H1 (cell line): ENCODE data around the gene CSTF2T. TPM values are rescaled to one million over a fixed set of nuclear protein-coding genes. Genes with fewer than 3 reads are reported as not detected.

ENCODE experiments used
- CTCF ChIA-PET: fragments of 300-600 bp; sonication (Branson Sonifier 250); formaldehyde crosslinking; loops from one replicate; lab custom pipeline; 2021; ENCODE audit not compliant: partially characterized antibody; lab: Charles Lee
- POLR2A ChIA-PET: fragments of 300-600 bp; sonication (Branson Sonifier 250); formaldehyde crosslinking; loops from one replicate; lab custom pipeline; 2021; ENCODE audit warnings: inconsistent platforms; ENCODE audit not compliant: partially characterized antibody; lab: Charles Lee
- DNase-seq, 2 experiments: peaks; one replicate each; pipeline versions ENCODE4 v3.0.0 to v3.0.0-alpha.2; 2010 to 2022; ENCODE audit warnings: low spot score in 2 of 2, low read depth in 1 of 2, mixed read lengths in 1 of 2
- FAIRE-seq: peaks from 2 replicates; lab custom pipeline; 2011; peaks lifted over from hg19 to GRCh38; lab: Jason Lieb, UNC
- H2AFZ ChIP-seq: 2 replicates; pipeline ENCODE4 v1.8.1; 2012; ENCODE audit warnings: low read length, inconsistent platforms
- H2AK5ac ChIP-seq: 2 replicates; pipeline ENCODE4 v1.6.1; 2013; ENCODE audit warnings: low read depth, low read length
- H2BK120ac ChIP-seq: replicated peaks from 2 replicates; pipeline ENCODE3; 2013; ENCODE audit warnings: low read depth, low read length, inconsistent platforms
- H2BK12ac ChIP-seq: 2 replicates; pipeline ENCODE4 v1.6.1; 2013; ENCODE audit warnings: low read depth, low read length
- H2BK15ac ChIP-seq: 2 replicates; pipeline ENCODE4 v1.6.1; 2013; ENCODE audit warnings: low read length
- H2BK20ac ChIP-seq: 2 replicates; pipeline ENCODE4 v1.6.1; 2013; ENCODE audit warnings: low read length
- H2BK5ac ChIP-seq: 2 replicates; pipeline ENCODE4 v1.6.1; 2013; ENCODE audit warnings: low read depth, low read length
- H3K14ac ChIP-seq: 2 replicates; pipeline ENCODE4 v1.6.1; 2013; ENCODE audit warnings: inconsistent platforms; ENCODE audit not compliant: insufficient read length
- H3K18ac ChIP-seq: 2 replicates; pipeline ENCODE4 v1.6.1; 2013; ENCODE audit warnings: low read length; ENCODE audit errors: extremely low read depth
- H3K23ac ChIP-seq: 2 replicates; pipeline ENCODE4 v1.6.1; 2013; ENCODE audit warnings: inconsistent platforms; ENCODE audit not compliant: insufficient read length
- H3K23me2 ChIP-seq: 2 replicates; pipeline ENCODE4 v1.6.1; 2013; ENCODE audit warnings: low read depth, low read length
- H3K27ac ChIP-seq: 2 replicates; pipeline ENCODE4 v1.6.1; 2011; ENCODE audit warnings: low read depth, low read length, inconsistent platforms
- H3K27me3 ChIP-seq, 4 experiments: replicated peaks in 1 of 4; 1 replicate in 1 of 4; 2 replicates in 3 of 4; pipeline versions ENCODE4 v1.6.1 to v1.8.1; 2011 to 2013; ENCODE audit warnings: low read length in 3 of 4, mild to moderate bottlenecking in 3 of 4, inconsistent platforms in 2 of 4, mixed read lengths in 2 of 4, moderate library complexity in 1 of 4; ENCODE audit not compliant: control insufficient read depth in 3 of 4, insufficient read depth in 3 of 4; ENCODE audit errors: extremely low read depth in 1 of 4
- H3K36me3 ChIP-seq, 4 experiments: 2 replicates each; pipeline versions ENCODE4 v1.6.1 to v1.8.1; 2011 to 2013; ENCODE audit warnings: mild to moderate bottlenecking in 4 of 4, low read length in 3 of 4, moderate library complexity in 2 of 4, control low read depth in 1 of 4, inconsistent platforms in 1 of 4; ENCODE audit not compliant: insufficient read depth in 4 of 4, control insufficient read depth in 2 of 4
- H3K4ac ChIP-seq: replicated peaks from 2 replicates; pipeline ENCODE3; 2013; ENCODE audit warnings: low read length, low read depth, mixed read lengths, inconsistent platforms; ENCODE audit not compliant: insufficient read length
- H3K4me1 ChIP-seq, 4 experiments: replicated peaks in 1 of 4; 1 replicate in 1 of 4; 2 replicates in 3 of 4; pipeline versions ENCODE4 v1.6.1 to v1.8.1; 2011 to 2013; ENCODE audit warnings: low read length in 3 of 4, inconsistent platforms in 2 of 4, mixed read lengths in 1 of 4; ENCODE audit not compliant: insufficient read depth in 4 of 4, control insufficient read depth in 3 of 4
- H3K4me2 ChIP-seq, 2 experiments: 2 replicates each; pipeline versions ENCODE4 v1.6.1 to v1.8.1; 2011 to 2013; ENCODE audit warnings: low read depth in 2 of 2, low read length in 2 of 2, control low read depth in 1 of 2, inconsistent platforms in 1 of 2, mild to moderate bottlenecking in 1 of 2; ENCODE audit not compliant: insufficient read depth in 1 of 2
- H3K4me3 ChIP-seq, 4 experiments: fragments of 200-600, 300-600 bp in 1 of 4; sonication (generic), shearing (Covaris generic), sonication (Bioruptor Twin) in 1 of 4; 2 replicates each; pipeline versions ENCODE4 v1.5.1 to v1.8.1; 2011 to 2016; ENCODE audit warnings: low read length in 4 of 4, low read depth in 3 of 4, control low read depth in 2 of 4, inconsistent platforms in 2 of 4, mild to moderate bottlenecking in 2 of 4, mixed read lengths in 1 of 4, moderate library complexity in 1 of 4; ENCODE audit not compliant: insufficient read depth in 2 of 4; ENCODE audit errors: extremely low read depth in 1 of 4
- H3K56ac ChIP-seq: replicated peaks from 2 replicates; pipeline ENCODE3; 2013; ENCODE audit warnings: low read depth, mild to moderate bottlenecking, mixed read lengths, low read length, inconsistent platforms; ENCODE audit not compliant: insufficient read length
- H3K79me1 ChIP-seq: 2 replicates; pipeline ENCODE4 v1.6.1; 2013; ENCODE audit warnings: low read depth, low read length, control low read depth
- H3K79me2 ChIP-seq, 2 experiments: 2 replicates each; pipeline versions ENCODE4 v1.6.1 to v1.8.1; 2012 to 2013; ENCODE audit warnings: low read length in 2 of 2, mild to moderate bottlenecking in 2 of 2, inconsistent platforms in 1 of 2; ENCODE audit not compliant: insufficient read depth in 2 of 2, control insufficient read depth in 1 of 2
- H3K9ac ChIP-seq, 4 experiments: replicated peaks in 1 of 4; 1 replicate in 1 of 4; 2 replicates in 3 of 4; pipeline versions ENCODE4 v1.6.1 to v1.8.1; 2011 to 2013; ENCODE audit warnings: low read depth in 3 of 4, low read length in 3 of 4, control low read depth in 2 of 4, mild to moderate bottlenecking in 2 of 4, moderate library complexity in 2 of 4, inconsistent platforms in 1 of 4; ENCODE audit errors: extremely low read depth in 1 of 4
- H3K9me3 ChIP-seq, 2 experiments: 2 replicates each; pipeline versions ENCODE4 v1.6.1 to v1.8.1; 2012 to 2013; ENCODE audit warnings: mild to moderate bottlenecking in 2 of 2, moderate library complexity in 2 of 2, control low read depth in 1 of 2, inconsistent platforms in 1 of 2, low read depth in 1 of 2, low read length in 1 of 2, mixed read lengths in 1 of 2; ENCODE audit not compliant: insufficient read depth in 2 of 2
- H4K20me1 ChIP-seq, 2 experiments: replicated peaks in 1 of 2; 2 replicates each; pipeline versions ENCODE3 to v1.8.1; 2011 to 2013; ENCODE audit warnings: inconsistent platforms in 2 of 2, low read length in 2 of 2, mild to moderate bottlenecking in 1 of 2; ENCODE audit not compliant: insufficient read depth in 2 of 2, control insufficient read depth in 1 of 2
- H4K5ac ChIP-seq: 2 replicates; pipeline ENCODE4 v1.6.1; 2013; ENCODE audit warnings: low read length, low read depth, mixed read lengths, inconsistent platforms; ENCODE audit not compliant: insufficient read length
- H4K8ac ChIP-seq: 2 replicates; pipeline ENCODE4 v1.8.0; 2013; ENCODE audit warnings: mild to moderate bottlenecking, moderate library complexity, low read length, inconsistent platforms; ENCODE audit not compliant: insufficient read depth; ENCODE audit errors: extremely low read depth
- H4K91ac ChIP-seq: replicated peaks from 2 replicates; pipeline ENCODE3; 2013; ENCODE audit warnings: low read length, mixed read lengths, inconsistent platforms; ENCODE audit not compliant: insufficient read length
- CHD1 ChIP-seq: IDR thresholded peaks from 2 replicates; pipeline ENCODE4 v1.6.1; 2012; ENCODE audit warnings: low read depth, low read length, improper control_type of control experiment
- CREB1 ChIP-seq: IDR thresholded peaks from 2 replicates; pipeline ENCODE4 v1.6.1; 2012; ENCODE audit warnings: inconsistent platforms
- GABPA ChIP-seq: IDR thresholded peaks from 2 replicates; pipeline ENCODE4 v1.6.1; 2011; ENCODE audit warnings: mild to moderate bottlenecking, low read length, moderate library complexity, borderline replicate concordance; ENCODE audit not compliant: insufficient read depth
- GTF2F1 ChIP-seq: IDR thresholded peaks from 2 replicates; pipeline ENCODE4 v1.6.1; 2012; ENCODE audit warnings: low read depth, low read length, improper control_type of control experiment, borderline replicate concordance
- JUN ChIP-seq: IDR thresholded peaks from 2 replicates; pipeline ENCODE4 v1.6.1; 2011; ENCODE audit warnings: low read depth, mild to moderate bottlenecking, improper control_type of control experiment, low read length
- KDM1A ChIP-seq: fragments of 200-600, 300-600 bp; sonication (generic); IDR thresholded peaks from 2 replicates; pipeline ENCODE4 v1.7.1; 2016; ENCODE audit warnings: mild to moderate bottlenecking, low read length, borderline replicate concordance
- NANOG ChIP-seq: IDR thresholded peaks from 2 replicates; pipeline ENCODE4 v1.6.1; 2011; ENCODE audit warnings: low read length, low read depth, mild to moderate bottlenecking, inconsistent platforms; ENCODE audit not compliant: insufficient read depth, poor library complexity, severe bottlenecking
- SRF ChIP-seq: IDR thresholded peaks from 2 replicates; pipeline ENCODE4 v1.6.1; 2011; ENCODE audit warnings: mild to moderate bottlenecking, low read depth, low read length, moderate library complexity
- WGBS, 2 experiments: shearing (Covaris generic) in 1 of 2; methylation state at CpG; one replicate each; pipeline versions ENCODE4 v1.1.6 to v1.1.7; 2013 to 2015; ENCODE audit warnings: low lambda C conversion rate in 2 of 2, mixed read lengths in 2 of 2, inconsistent platforms in 1 of 2, low coverage in 1 of 2, missing lambda C conversion rate in 1 of 2; ENCODE audit not compliant: insufficient replicate concordance in 2 of 2, insufficient coverage in 1 of 2, insufficient read length in 1 of 2; ENCODE audit errors: extremely low coverage in 1 of 2, missing lambda C conversion rate in 1 of 2; 5-methylcytosine and 5-hydroxymethylcytosine counted together
- polyA plus RNA-seq, 7 experiments: library from polyadenylated mRNA; depleted of rRNA in 3 of 7; stranded (reverse) in 5 of 7; unstranded in 2 of 7; fragments of >200 nt in 5 of 7; fragments of 200-250 nt in 2 of 7; gene quantifications; 1 replicate in 5 of 7; 2 replicates in 1 of 7; 4 replicates in 1 of 7; pipeline versions ENCODE4 v1.2.1 to v1.2.3, GENCODE V29; 2011 to 2013; ENCODE audit warnings: missing spikeins in 2 of 7, mixed read lengths in 2 of 7
- total RNA-seq: library from RNA; stranded (reverse); fragmentation: NEBNext Ultra II Directional; extraction: Animal tissue kit (Norgen Biotek cat#: 25700); gene quantifications from 2 replicates; pipeline ENCODE4 v1.2.1, GENCODE V29; 2021
- TF ChIP-seq, protein P1 (sequence below): IDR thresholded peaks from 2 replicates; pipeline ENCODE4 v1.6.1; 2011; ENCODE audit warnings: low read depth, mild to moderate bottlenecking, low read length; ENCODE audit not compliant: insufficient read depth
- TF ChIP-seq, protein P2 (sequence below): IDR thresholded peaks from 2 replicates; pipeline ENCODE4 v1.6.1; 2012; ENCODE audit warnings: low read length, inconsistent platforms

The CSTF2T gene
- total and polyA plus RNA-seq, 2 of the 8 experiments (the other 6 are each of a cell fraction or from before 2014, with no cell fraction given): 9.4 to 32.4 TPM

DNA sequence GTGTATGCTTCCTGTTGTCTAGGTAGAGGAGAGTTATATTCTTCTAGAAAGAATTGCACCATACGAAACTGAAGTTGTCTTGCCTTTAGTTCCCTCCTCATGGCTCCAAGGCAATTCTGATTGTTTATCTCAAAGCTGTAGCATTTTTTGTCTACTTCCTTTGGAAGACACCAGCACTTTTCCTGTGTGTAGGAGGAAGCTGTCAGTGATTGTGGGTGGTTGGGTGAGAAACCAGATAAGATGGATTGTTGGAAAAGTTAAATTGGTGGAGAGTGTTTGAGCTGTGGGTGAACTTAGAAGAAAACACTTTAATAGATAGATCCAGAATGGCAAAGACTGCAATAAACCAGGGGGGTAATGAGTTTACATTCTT, 12.1 kb upstream of the CSTF2T start:
- Histone ChIP-seq H2AFZ (no peak overlapping the region), H3K79me2 (no peaks in the 10 kb centered on the region), H3K27ac (no peak overlapping the region), H3K23ac (no peak overlapping the region), H3K4me1 (peaks cover 0 to 7% (median under 1%) of the 10 kb centered on the region in 4 experiments; a peak in 1 of 7 replicates), H2BK12ac (no peak overlapping the region), H2AK5ac (no peak overlapping the region), H3K56ac (no peak overlapping the region), H4K20me1 (no peaks in the 10 kb centered on the region), H3K9ac (no peak overlapping the region)
- 91% methylated on average over 1 of the region's 1 CpG; no CpG with 5 or more reads in 1 of the 2 experiments for WGBS, 2 experiments
- CTCF ChIA-PET: interaction anchor here (0.8 kb wide), 1 partner anchor 648 kb away, joined by 3 read pairs; no protein-coding TSS in a partner anchor
- TF ChIP-seq, protein P1, sequence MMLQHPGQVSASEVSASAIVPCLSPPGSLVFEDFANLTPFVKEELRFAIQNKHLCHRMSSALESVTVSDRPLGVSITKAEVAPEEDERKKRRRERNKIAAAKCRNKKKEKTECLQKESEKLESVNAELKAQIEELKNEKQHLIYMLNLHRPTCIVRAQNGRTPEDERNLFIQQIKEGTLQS: no peak
- no peak for TF ChIP-seq JUN
- TF ChIP-seq, protein P2, sequence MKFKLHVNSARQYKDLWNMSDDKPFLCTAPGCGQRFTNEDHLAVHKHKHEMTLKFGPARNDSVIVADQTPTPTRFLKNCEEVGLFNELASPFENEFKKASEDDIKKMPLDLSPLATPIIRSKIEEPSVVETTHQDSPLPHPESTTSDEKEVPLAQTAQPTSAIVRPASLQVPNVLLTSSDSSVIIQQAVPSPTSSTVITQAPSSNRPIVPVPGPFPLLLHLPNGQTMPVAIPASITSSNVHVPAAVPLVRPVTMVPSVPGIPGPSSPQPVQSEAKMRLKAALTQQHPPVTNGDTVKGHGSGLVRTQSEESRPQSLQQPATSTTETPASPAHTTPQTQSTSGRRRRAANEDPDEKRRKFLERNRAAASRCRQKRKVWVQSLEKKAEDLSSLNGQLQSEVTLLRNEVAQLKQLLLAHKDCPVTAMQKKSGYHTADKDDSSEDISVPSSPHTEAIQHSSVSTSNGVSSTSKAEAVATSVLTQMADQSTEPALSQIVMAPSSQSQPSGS: no peak
- no peak for TF ChIP-seq NANOG
- no peak for TF ChIP-seq SRF
- TF ChIP-seq CREB1: no peak
- TF ChIP-seq GABPA: no peak
- no peak for TF ChIP-seq KDM1A
- no peak for TF ChIP-seq GTF2F1
- no peak for TF ChIP-seq CHD1
- TF ChIP-seq, all 59 proteins: peak for 0
- H3K18ac ChIP-seq: no peak overlapping the region
- H2BK15ac ChIP-seq: no peak overlapping the region
- no peak overlapping the region for H3K4ac ChIP-seq
- FAIRE-seq: no peak
- no peaks in the 10 kb centered on the region for H3K27me3 ChIP-seq
- H4K91ac ChIP-seq: no peak overlapping the region
- POLR2A ChIA-PET: interaction anchor here (0.8 kb wide), 1 partner anchor 9 kb away, joined by 3 read pairs; no protein-coding TSS in a partner anchor
- no peaks in the 10 kb centered on the region for H3K36me3 ChIP-seq
- no peak overlapping the region for H3K4me2 ChIP-seq
- no peak overlapping the region for H4K8ac ChIP-seq
- no peaks in the 10 kb centered on the region for H3K23me2 ChIP-seq
- H2BK5ac ChIP-seq: no peak overlapping the region
- no peak for DNase-seq
- H2BK120ac ChIP-seq: no peak overlapping the region
- no peak overlapping the region for H3K14ac ChIP-seq
- no peak overlapping the region for H3K4me3 ChIP-seq
- H4K5ac ChIP-seq: no peak overlapping the region
- no peaks in the 10 kb centered on the region for H3K79me1 ChIP-seq
- no peak overlapping the region for H2BK20ac ChIP-seq
- no peaks in the 10 kb centered on the region for H3K9me3 ChIP-seq
